ENCODE measurements around the gene SH2D3A.

GRCh38 chr19:6712692-6713670 lies 54.3 kb downstream of the SH2D3A start:
- TF ChIP-seq ELK4 (IDR thresholded peaks at IDR 0.05; ENCODE audit: borderline replicate concordance, low read depth, low read length) (no peak), CTCF (tag by site-specific recombination; IDR thresholded peaks at IDR 0.05) (no peak), ZNF239 (tag by site-specific recombination; IDR thresholded peaks at IDR 0.05) (no peak), REST (tag by site-specific recombination; IDR thresholded peaks at IDR 0.05) (no peak), ZIC2 (tag by site-specific recombination; IDR thresholded peaks at IDR 0.05) (no peak), MYNN (tag by site-specific recombination; IDR thresholded peaks at IDR 0.05; ENCODE audit: borderline replicate concordance) (no peak), ZNF558 (tag by site-specific recombination; IDR thresholded peaks at IDR 0.05) (no peak)

All from HEK293 (cell line).